MCF 10A (cell line): ENCODE measurements around the gene GRK6. TPM values are rescaled to one million over a fixed set of nuclear protein-coding genes. Genes with fewer than 3 reads are reported as not detected.

Source experiments
- BruUV-seq: library from RNA; stranded (reverse); fragments of 400-500 nt; replicated peaks from 2 replicates; lab custom pipeline; 2021; lab: Mats Ljungman, UMichigan
- CTCF ChIA-PET: fragments of 300-600 bp; sonication (Branson Sonifier 250); formaldehyde crosslinking; extraction: SDS; loops from one replicate; lab custom pipeline; 2021; ENCODE audit warnings: antibody characterized with exemption, inconsistent platforms; lab: Yijun Ruan, JAX
- POLR2A ChIA-PET: fragments of 300-600, 350-650 bp; sonication (Branson Sonifier 250); formaldehyde crosslinking; extraction: SDS; loops from one replicate; lab custom pipeline; 2020; ENCODE audit warnings: antibody characterized with exemption, inconsistent platforms; lab: Yijun Ruan, JAX
- DNase-seq: peaks from one replicate; pipeline ENCODE4 v3.0.0-alpha.2; 2018; ENCODE audit not compliant: unreplicated experiment
- H3K27ac Mint-ChIP-seq: one replicate; pipeline ENCODE4 v1.8.0; 2022; ENCODE audit warnings: mild to moderate bottlenecking, low read depth, mixed read lengths; ENCODE audit not compliant: unreplicated experiment
- H3K27me3 Mint-ChIP-seq: one replicate; pipeline ENCODE4 v1.8.0; 2022; ENCODE audit warnings: mixed read lengths; ENCODE audit not compliant: insufficient read depth, unreplicated experiment
- H3K36me3 Mint-ChIP-seq: one replicate; pipeline ENCODE4 v1.8.0; 2022; ENCODE audit warnings: mild to moderate bottlenecking, moderate library complexity, mixed read lengths; ENCODE audit not compliant: insufficient read depth, unreplicated experiment
- H3K4me1 Mint-ChIP-seq: one replicate; pipeline ENCODE4 v1.8.0; 2022; ENCODE audit warnings: mixed read lengths; ENCODE audit not compliant: insufficient read depth, unreplicated experiment
- H3K4me3 Mint-ChIP-seq: one replicate; pipeline ENCODE4 v1.8.0; 2022; ENCODE audit warnings: mild to moderate bottlenecking, moderate library complexity, mixed read lengths; ENCODE audit not compliant: unreplicated experiment
- H3K9me3 Mint-ChIP-seq: one replicate; pipeline ENCODE4 v1.8.0; 2022; ENCODE audit warnings: mixed read lengths; ENCODE audit not compliant: unreplicated experiment
- CTCF ChIP-seq: fragments of 200-600 bp; IDR thresholded peaks from one replicate; pipeline ENCODE4 v1.8.0; 2022; ENCODE audit warnings: antibody characterized with exemption, mild to moderate bottlenecking; ENCODE audit not compliant: unreplicated experiment
- intact Hi-C: fragments of 100-400 bp; cut with micrococcal nuclease; formaldehyde crosslinking; loops from 2 replicates; pipeline ENCODE4 v1.14.1; 2022
- total RNA-seq: library from RNA; stranded (reverse); gene quantifications from 2 replicates; pipeline ENCODE4 v1.2.3, GENCODE V29; 2022

Gene GRK6
- total RNA-seq, 1 experiment from 2014 or later = 52.0 TPM

GRCh38 chr5:177393206-177393765 is 33.2 kb upstream of the GRK6 start:
- DNase-seq = no peak
- H3K27ac Mint-ChIP-seq = no peak overlapping the region
- POLR2A ChIA-PET = interaction anchor here (0.7 to 5.7 kb wide), 4 partner anchors 9 to 61 kb away, joined by 3 to 90 read pairs (median 8); partner anchors contain the start of gene GRK6
- no peaks in the 10 kb centered on the region for H3K27me3 Mint-ChIP-seq
- CTCF ChIA-PET = interaction anchor here (1.5 to 7.8 kb wide), 5 partner anchors 9 to 108 kb away, joined by 6 to 263 read pairs (median 107); partner anchors contain the start of genes PFN3 and PRR7
- H3K36me3 Mint-ChIP-seq = no peaks in the 10 kb centered on the region
- H3K4me3 Mint-ChIP-seq = no peak overlapping the region
- no peak for TF ChIP-seq CTCF
- H3K4me1 Mint-ChIP-seq = peaks cover 29% of the 10 kb centered on the region
- intact Hi-C loops = no loop called here
- H3K9me3 Mint-ChIP-seq = no peaks in the 10 kb centered on the region
- no TSS peak for BruUV-seq

GRCh38 chr5:177393990-177394389 is 32.5 kb upstream of the GRK6 start:
- no TSS peak for BruUV-seq
- DNase-seq = no peak
- Mint-ChIP-seq H3K9me3 (no peaks in the 10 kb centered on the region), H3K36me3 (no peaks in the 10 kb centered on the region), H3K4me1 (peaks cover 22% of the 10 kb centered on the region), H3K4me3 (no peak overlapping the region), H3K27ac (no peak overlapping the region), H3K27me3 (no peaks in the 10 kb centered on the region)
- TF ChIP-seq CTCF = no peak
- ChIA-PET CTCF (interaction anchor here (1.5 to 7.8 kb wide), 2 partner anchors 9 to 61 kb away, joined by 8 to 263 read pairs; partner anchors contain the start of gene PFN3), POLR2A (interaction anchor here (5.7 kb wide), 1 partner anchor 60 kb away, joined by 90 read pairs; no protein-coding TSS in a partner anchor)
- intact Hi-C loops = no loop called here

GRCh38 chr5:177396078-177396477 is 30.4 kb upstream of the GRK6 start:
- TF ChIP-seq CTCF = no peak
- Mint-ChIP-seq H3K9me3 (no peaks in the 10 kb centered on the region), H3K27me3 (no peaks in the 10 kb centered on the region), H3K4me3 (no peak overlapping the region), H3K4me1 (peaks cover 5% of the 10 kb centered on the region), H3K27ac (no peak overlapping the region), H3K36me3 (no peaks in the 10 kb centered on the region)
- DNase-seq = no peak
- BruUV-seq = no TSS peak
- ChIA-PET POLR2A (no interaction called here), CTCF (interaction anchor here (0.7 to 7.8 kb wide), 3 partner anchors 7 to 105 kb away, joined by 3 to 263 read pairs (median 3); partner anchors contain the start of gene PFN3)
- intact Hi-C loops = no loop called here

GRCh38 chr5:177396807-177397206 is 29.7 kb upstream of the GRK6 start:
- no peak for TF ChIP-seq CTCF
- Mint-ChIP-seq H3K36me3 (no peaks in the 10 kb centered on the region), H3K4me3 (no peak overlapping the region), H3K4me1 (no peaks in the 10 kb centered on the region), H3K9me3 (no peaks in the 10 kb centered on the region), H3K27me3 (no peaks in the 10 kb centered on the region), H3K27ac (no peak overlapping the region)
- intact Hi-C loops = no loop called here
- ChIA-PET POLR2A (no interaction called here), CTCF (interaction anchor here (0.6 to 0.7 kb wide), 3 partner anchors 41 to 114 kb away, joined by 3 read pairs; no protein-coding TSS in a partner anchor)
- DNase-seq = no peak
- no TSS peak for BruUV-seq
